NCI-H187 treated with DMSO at 0.1 percent for 48 hours (cell line): ENCODE results near the gene PLCB3.
A peak's percentile ranks its signal among the peaks of the same experiment; 100 is the strongest.

Experiments
- DNase-seq: peaks from one replicate; lab custom pipeline; 2025; lab: John Stamatoyannopoulos, UW

Gene PLCB3

DNA sequence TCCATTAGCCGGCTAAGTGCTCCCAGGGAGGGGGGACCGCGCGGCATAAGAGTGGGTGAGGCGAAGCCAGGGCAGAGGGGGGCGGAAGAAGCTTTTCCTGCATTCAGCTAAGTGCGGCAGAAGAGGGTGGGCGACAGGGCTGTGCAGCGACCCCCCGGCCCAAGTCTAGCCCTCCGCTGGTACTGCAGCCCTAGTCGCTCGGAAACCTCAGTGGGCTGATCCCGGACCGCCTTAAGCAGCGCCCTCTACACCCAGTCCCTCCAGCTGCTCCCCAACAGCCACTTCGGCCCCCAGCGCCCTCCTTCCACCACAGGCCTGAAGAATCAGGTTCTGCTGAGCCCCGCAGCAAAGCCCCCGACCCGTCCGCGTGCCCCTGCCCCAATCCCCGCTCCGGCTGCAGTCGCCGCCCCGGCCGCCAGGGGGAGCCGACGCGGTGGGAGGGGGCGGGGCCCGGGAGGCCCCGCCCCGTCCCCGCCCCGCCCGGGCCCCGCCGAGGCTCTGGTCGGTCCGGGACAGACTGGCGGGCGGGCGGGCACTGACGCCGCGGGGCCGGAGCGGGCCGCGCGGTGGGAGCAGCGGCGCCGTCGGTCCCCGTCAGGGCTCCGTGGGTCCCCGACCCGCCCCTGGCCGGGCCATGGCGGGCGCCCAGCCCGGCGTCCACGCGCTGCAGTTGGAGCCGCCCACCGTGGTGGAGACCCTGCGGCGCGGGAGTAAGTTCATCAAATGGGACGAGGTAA lies at the start of gene PLCB3:
TSS of gene PLCB3 (plus strand) at position 515 of the 737 bp plus-strand sequence. CDS start at position 635, 120 bp downstream.
- no peak for DNase-seq

DNA sequence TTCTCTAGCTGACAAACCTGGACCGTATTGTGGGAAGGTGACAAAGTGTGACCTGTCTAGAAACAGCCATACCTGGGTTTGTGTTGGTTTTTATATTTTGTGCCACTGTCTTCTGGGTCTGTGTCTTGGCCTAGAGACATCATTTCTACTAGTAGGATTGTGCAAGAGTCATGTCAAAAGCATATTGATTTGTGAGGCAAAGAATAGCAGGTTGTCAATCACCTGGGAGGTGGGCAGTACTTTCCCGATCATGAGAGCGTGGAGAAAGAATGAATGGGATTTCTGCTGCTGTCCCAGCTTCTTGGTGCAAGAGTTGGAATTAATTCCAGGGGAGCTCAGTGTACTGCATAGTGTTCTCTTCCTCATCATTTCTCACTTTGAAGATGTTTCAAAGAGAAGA lies 49.8 kb upstream of the PLCB3 start:
- no peak for DNase-seq

DNA sequence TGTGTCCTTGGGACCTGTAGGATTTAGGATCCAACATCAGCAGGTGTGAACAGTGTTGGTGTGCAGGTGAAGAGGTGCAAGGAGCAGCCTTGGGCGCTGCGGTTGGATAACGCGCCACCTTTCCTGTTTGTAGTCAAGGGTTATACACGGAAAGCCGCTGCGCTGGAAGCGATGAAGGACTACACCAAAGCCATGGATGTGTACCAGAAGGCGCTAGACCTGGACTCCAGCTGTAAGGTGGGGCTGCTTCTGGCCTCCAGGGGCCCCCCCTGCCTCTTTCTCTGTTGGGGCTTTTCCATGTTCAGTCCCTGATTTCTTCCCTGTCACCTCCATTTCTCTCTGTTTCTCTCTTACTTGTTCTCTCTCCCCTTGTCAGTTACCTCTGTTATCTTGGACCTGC lies 48.3 kb upstream of the PLCB3 start:
- no peak for DNase-seq

DNA sequence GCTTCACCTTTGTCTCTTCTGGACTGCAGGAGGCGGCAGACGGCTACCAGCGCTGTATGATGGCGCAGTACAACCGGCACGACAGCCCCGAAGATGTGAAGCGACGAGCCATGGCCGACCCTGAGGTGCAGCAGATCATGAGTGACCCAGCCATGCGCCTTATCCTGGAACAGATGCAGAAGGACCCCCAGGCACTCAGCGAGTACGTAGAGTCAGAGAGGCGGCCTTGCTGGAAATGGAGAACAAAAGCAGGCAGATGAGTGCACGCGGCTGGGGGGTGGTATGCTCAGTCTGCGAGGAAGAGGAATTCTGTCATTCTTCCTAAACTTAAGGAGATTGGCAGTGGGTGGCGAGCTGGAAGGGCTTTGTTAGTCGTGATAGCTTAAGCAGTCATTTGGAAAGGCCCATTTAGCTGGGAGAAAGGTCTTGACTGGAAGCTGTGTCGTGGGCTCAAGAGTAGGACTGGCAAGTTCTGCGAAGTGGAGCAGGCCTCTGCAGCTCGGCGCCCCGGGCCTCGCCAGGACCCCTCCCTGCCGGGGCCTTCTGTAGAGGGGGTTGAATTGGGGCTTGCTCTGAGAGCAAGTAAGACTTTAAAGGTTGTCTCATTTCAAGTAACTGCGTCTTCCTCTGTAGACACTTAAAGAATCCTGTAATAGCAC lies 47.8 kb upstream of the PLCB3 start:
- no peak for DNase-seq

DNA sequence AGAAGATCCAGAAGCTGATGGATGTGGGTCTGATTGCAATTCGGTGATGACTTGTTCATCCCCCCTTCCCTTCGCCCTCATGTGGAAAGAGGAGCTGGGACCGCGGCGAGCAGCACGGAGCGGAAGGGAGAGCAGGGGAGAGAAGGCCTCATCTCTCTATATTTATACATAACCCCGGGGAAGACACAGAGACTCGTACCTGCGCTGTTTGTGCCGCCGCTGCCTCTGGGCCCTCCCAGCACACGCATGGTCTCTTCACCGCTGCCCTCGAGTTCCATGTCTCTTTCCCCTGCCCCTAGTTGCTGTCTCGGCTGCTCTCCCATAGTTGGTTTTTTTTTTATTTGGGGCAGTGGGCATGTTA lies 47.3 kb upstream of the PLCB3 start:
- no peak for DNase-seq

DNA sequence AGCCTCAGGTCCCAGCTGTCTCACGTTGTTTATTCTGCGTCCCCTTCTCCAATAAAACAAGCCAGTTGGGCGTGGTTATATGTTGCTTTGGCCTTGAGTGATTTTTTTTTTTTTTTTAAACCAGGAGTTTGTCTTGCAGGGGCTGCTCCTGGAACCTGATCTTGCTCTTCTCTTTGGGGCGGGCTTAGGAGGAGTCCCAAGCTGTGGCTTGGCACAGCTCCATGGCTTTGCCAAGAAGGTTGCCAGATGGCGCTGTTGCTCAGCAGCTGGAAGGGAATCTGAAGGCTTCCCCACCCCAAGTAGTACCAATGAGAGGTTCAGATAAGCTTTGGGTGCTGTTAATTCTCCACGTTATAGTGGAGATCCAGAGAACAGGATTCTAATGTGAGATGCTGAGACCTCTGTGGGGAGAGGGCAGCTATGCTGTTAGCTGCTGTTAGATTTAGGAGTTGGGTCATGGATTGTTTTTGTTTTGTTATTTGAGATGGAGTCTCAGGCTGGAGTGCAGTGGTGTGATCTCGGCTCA lies 46.8 kb upstream of the PLCB3 start:
- DNase-seq: peak; percentile 14

DNA sequence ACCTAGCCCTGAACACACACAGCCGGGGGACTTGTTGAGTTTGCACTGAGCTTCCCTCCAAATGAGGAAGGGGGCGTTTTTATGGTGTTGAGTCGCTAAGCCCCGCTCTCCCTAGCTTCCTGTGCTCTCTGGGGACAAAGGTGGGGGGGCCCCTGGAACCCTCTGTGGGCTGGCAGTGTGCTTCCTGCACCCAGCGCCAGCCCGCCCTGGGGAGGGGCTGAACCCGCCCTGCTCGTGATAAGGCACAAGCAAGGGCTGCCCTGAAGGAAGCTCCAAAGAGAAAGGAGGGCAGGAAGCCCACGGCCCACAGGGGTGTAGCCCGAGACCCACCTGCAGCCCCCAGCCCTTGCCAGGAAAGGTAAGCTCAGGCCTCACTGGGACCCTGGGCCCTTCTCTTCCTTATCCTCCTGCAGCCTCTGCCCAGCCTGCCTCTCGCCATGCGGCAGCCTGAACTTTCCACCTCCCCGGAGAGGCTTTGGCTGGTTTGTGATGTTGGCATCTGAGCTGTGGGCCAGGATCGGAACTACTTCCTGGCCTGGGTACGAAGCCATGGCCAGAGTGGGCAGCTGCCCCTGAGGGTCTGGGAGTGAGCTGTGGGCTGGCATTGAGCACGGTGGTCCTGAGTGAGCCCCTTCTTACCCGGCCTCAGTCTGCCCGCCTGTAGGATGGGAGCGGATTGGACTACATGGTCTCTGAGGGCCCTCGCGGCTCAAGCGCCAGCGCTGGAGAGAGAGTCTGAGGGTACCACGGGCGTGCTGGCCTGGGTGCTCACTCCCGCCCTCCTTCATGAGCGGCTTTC lies 44.7 kb upstream of the PLCB3 start, which contains the start of gene FERMT3:
TSS of gene FERMT3 (plus strand) at position 265 of the 799 bp plus-strand sequence. CDS start 644 bp downstream, outside the sequence.
- DNase-seq: no peak

DNA sequence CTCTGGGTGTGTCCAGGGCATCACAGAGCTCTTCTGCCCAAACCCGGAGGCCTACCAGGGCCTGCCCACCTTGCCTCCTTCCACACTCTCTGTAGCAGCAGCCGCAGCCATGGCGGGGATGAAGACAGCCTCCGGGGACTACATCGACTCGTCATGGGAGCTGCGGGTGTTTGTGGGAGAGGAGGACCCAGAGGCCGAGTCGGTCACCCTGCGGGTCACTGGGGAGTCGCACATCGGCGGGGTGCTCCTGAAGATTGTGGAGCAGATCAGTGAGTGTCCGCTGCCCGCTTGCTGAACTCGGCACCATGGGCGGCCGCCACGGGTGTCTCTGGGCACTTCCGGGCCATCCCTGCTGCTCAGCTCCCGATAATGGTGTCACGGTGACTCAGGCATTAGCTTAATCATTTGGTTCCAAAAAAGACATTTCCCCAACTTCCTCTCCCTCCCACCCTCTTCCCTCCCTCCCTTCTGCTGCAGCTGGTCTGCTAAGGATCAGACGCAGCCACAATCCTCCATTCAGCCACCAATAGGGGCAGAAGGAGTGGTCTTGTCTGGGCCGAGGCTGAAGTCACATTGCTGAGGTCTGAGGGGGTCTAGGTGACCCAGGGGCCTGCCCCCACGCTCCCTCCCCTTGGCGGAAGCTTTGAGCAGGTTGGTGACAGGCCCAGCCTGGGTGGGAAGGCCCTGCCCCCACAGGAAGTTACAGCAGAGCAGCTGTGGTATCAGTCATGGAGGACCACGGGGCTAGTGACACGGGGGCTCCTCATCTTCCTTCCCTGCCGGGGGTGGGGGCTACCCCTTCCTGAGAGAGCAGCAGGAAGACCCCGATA lies 43.9 kb upstream of the PLCB3 start:
- DNase-seq: no peak

DNA sequence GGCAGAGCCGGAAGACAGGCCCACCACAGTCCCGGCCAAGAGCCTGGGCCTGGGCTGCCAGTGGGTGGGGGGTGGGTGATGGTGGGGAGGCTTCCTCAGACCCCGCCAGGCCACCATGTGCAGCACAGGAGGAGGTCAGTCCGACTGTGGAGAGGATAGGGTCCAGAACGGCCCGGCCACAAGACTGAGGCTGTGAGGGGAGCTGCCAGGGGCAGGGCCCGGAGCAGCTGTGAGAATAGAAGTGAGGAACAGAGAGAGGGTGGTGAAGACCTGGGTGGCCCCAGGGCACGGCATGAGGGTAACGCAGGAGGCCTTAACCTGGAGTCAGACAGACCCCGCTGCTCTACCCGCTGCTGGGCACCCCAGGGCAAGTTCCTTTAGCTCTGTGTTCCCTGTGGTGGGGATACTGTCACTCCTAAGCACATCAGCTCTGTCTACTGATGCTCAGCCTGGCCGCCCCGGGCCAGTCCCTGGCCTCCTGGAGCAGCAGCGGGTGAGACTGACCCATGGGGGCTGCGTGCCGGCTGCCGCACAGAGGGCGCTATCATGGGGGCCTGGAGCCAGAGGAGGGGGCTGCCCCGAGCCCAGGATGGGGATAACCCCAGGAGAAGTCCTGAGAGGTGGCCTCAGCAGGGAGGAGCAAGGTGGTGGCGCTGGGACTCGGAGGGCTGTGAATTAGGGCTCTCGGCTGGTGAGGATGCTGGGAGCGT lies 43.1 kb upstream of the PLCB3 start:
- no peak for DNase-seq

DNA sequence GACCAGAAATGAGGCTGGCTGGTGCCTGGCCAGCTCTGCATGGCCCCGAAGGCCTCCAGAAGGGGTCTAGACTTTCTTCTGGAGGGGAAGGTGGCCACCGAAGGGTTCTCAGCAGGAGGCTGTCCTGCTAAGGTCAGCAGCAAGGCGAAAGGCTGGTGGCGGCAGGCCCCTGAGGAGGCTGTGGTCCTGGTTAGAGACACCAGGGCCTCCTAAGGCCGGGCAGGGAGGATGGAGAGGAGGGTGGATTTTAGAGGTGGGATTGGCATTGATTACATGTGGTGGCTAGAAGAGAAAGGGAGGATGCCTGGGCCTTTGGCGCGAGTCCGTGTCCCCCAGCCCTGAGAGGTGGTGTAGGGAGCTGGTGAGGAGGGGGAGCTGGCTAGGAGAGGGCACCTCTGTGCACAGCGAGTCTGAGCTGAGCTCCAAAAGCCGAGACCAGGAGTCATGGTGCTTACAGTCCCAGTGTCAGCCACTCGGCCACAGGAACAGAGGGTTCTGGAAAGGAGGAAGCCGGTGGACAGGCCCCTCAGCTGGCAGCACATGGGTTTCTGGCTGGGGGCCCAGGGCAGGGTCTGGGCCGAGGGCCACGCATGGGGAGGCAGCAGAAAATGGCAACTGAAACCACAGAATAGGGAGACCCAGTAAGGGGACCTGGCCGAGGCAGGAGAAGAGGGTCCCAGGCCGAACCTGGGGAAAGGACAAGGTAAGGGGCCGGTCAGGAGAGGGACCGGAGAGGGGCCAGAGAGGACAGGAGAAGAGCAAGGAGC lies 42.4 kb upstream of the PLCB3 start:
- DNase-seq: no peak

DNA sequence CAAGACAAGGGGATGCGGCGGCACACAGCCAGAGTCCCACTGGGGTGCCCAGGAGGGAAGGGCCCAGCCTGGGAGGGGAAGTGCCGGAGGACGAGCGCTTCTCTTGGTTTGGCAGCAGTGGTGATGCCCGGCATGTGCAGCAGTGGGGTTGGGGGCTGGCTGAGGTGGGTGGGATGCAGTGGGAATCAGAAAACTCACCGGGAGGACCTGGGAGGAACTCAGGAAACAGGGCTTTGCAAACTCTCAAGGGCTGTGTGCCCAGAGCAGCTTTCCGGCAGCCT lies 41.8 kb upstream of the PLCB3 start:
- DNase-seq: no peak

DNA sequence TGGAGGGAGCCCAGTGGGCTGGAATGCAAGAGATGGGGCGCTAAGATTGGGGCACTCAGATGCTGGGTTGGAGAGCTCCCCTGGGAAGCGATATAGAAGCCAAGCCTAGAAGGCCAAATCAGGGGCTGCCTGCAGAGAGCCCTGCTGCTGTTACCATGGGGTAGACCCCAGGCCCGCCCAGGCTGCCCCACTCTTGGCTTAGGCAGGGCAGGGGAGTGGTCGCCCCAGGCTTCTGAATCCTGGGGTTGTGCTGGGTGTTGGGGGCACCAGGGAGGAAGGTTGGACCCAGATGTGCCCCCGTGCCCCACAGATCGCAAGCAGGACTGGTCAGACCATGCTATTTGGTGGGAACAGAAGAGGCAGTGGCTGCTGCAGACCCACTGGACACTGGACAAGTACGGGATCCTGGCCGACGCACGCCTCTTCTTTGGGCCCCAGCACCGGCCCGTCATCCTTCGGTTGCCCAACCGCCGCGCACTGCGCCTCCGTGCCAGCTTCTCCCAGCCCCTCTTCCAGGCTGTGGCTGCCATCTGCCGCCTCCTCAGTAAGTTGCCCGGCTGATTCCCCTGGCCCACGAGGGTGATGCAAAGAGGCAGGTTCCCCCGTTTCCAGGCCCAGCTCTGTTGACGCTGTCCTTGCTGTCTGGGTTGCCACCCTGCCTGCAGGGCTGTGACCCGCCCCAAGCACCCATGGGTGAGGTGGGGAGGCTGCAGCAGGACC lies 40.9 kb upstream of the PLCB3 start:
- no peak for DNase-seq

DNA sequence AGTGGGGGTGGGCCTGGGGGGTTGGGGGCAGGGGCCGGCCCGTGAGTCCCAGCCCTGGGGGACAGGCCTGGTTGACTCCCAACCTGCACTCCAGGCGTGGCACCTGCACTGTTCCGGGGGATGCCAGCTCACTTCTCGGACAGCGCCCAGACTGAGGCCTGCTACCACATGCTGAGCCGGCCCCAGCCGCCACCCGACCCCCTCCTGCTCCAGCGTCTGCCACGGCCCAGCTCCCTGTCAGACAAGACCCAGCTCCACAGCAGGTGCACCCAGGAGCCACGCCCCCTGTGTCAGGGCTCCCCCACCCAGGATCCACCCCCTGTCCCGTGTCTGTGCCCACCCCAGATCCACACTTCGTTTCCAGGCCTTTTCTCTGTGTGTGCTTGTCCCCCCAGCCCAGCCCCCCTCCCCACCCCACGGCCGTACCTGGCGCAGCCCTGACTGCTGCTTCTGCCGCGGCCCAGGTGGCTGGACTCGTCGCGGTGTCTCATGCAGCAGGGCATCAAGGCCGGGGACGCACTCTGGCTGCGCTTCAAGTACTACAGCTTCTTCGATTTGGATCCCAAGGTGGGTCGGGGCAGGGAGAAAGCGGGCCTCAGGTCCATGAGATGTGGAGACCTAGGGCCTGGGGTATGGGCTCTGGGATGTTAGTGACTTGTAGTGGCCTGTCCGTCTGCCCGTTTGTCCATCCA lies 40.0 kb upstream of the PLCB3 start:
- DNase-seq: no peak

DNA sequence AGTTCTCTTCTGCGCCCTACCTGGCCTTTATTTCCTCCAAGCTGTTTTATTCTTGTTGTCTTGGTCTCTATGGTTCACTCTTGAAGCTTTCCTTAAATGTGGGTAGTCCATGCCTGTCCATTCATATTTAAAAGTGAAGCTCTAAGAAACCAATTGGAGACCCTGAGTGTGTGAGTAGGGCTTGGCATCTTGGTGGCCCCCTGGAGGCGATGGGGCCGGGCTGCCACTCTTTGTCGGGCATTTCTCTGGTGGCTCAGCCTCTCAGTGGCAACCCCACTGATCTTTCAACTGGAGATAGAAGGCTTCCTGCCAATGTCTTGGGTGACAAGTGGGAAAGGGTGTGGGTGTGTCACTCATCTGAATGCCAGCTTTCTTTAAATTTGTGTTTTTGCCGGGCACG lies 34.5 kb upstream of the PLCB3 start:
- no peak for DNase-seq

DNA sequence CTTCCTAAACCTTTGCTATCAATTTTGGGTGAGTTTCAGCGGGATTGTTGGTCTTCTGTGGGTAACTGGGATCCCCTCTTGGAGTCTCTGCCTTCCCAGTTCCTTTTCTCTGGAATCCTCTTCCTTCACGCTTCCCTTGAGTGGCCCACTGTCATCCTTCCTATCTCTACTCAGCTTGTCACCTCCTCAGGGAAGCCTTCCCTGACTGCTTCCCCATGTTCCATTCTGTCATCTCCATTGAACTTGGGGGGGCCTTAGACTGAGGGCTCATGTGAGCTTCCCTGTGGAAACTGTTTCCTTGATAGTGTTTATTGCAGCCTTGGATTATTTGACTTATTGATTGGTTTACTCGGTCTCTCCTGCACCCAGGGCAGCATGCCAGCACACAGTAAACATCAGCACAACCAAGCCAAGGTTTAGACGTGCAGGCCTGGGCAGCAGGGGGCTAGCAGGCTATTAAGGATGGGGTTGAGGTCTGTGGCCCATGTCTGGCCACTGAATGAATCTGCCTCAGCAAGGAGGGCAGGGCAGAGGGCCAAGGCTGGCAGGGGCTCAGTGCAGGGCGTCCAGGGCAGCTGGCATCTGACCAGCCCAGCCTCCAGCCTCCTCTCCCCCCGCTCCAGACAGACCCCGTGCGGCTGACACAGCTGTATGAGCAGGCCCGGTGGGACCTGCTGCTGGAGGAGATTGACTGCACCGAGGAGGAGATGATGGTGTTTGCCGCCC lies 32.5 kb upstream of the PLCB3 start:
- no peak for DNase-seq

DNA sequence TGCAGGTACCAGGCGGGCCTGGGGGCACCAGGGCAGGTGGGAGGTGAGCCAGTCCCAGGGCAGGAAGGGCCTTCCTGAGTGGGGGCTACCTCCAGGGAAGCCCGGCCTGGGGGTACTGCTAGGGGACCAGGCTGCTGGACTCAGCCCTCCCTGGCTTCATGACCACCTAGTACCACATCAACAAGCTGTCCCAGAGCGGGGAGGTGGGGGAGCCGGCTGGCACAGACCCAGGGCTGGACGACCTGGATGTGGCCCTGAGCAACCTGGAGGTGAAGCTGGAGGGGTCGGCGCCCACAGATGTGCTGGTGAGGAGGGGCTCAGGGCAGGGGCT lies 32.0 kb upstream of the PLCB3 start:
- DNase-seq: no peak

DNA sequence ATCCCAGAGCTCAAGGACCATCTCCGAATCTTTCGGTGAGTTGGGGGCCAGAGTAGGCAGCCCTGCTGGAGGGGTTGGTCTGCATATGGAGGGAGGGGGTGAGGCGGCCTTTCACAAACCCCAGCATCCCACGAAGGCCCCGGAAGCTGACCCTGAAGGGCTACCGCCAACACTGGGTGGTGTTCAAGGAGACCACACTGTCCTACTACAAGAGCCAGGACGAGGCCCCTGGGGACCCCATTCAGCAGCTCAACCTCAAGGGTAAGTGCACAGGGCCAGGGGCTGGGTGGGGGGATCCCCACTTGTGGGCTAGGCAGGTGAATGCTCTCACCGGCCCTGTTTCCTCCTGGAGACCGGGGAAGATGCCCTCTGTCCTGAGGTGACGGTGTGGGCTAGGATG lies 31.6 kb upstream of the PLCB3 start:
- DNase-seq: no peak

DNA sequence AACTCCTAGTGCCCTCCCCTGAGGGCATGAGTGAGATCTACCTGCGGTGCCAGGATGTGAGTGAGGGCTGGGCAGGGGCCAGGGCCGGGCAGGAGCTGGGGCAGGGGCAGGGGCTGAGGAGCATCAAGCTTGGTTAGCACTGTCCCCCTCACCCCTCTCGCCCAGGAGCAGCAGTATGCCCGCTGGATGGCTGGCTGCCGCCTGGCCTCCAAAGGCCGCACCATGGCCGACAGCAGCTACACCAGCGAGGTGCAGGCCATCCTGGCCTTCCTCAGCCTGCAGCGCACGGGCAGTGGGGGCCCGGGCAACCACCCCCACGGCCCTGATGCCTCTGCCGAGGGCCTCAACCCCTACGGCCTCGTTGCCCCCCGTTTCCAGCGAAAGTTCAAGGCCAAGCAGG lies 31.1 kb upstream of the PLCB3 start:
- DNase-seq: no peak

DNA sequence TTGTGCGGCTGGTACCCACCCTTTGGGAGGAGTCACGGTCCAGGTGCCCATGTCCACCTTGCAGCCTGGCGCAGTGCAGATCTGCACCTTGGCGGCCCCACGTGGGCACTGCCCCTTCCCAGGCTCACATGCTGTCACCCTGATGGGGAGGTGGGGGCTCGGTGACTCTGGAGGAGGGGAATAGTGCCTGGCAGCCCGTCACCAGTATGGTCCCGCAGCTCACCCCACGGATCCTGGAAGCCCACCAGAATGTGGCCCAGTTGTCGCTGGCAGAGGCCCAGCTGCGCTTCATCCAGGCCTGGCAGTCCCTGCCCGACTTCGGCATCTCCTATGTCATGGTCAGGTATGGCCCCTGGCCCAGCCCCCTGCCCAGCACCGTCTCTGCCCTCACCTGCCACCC lies 30.5 kb upstream of the PLCB3 start:
- no peak for DNase-seq
